ENCODE data around the gene SLC35A4.
"Not testable (repeated sequence)": the region's sequence is repeated elsewhere in the genome, so short reads cannot be mapped to it uniquely, and the experiment has no call there.

DNA sequence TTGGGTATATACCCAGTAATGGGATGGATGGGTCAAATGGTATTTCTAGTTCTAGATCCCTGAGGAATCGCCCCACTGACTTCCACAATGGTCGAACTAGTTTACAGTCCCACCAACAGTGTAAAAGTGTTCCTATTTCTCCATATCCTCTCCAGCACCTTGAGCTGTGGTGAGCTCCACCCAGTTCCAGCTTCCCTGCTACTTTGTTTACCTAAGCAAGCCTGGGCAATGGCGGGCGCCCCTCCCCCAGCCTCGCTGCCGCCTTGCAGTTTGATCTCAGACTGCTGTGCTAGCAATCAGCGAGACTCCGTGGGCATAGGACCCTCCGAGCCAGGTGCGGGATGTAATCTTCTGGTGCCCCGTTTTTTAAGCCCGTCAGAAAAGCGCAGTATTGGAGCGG is 28.4 kb downstream of the SLC35A4 start:
- not testable (repeated sequence) for TF ChIP-seq EZH2phosphoT487 (IDR thresholded peaks at IDR 0.05; ENCODE audit: insufficient read depth, low read depth); EZH2 (IDR thresholded peaks at IDR 0.05; ENCODE audit: insufficient read depth, poor library complexity, severe bottlenecking)

All from GM23248 (cell line).